Stimulated activated effector memory CD8-positive, alpha-beta T cell treated with anti-CD3 and anti-CD28 coated beads, Interleukin-12 subunit alpha, Interleukin-12 subunit beta, amount 100 ng/mL, for 72 hours (primary cell): ENCODE results near the gene MARS1.

Source experiments
- ATAC-seq: fragments of 150-1000 bp; cut with Tn5 transposase; 2 replicates; pipeline ENCODE4 v1.10.0; 2021
- DNase-seq, 2 donors: peaks; one replicate each; pipeline ENCODE4 v3.0.0; 2021 to 2022; ENCODE audit warnings: low spot score in 2 of 2
- H3K27ac Mint-ChIP-seq: one replicate; pipeline ENCODE4 v1.8.0; 2022; ENCODE audit warnings: mild to moderate bottlenecking, mixed read lengths
- H3K36me3 Mint-ChIP-seq: one replicate; pipeline ENCODE4 v1.8.0; 2022; ENCODE audit warnings: mild to moderate bottlenecking, mixed read lengths
- H3K4me1 Mint-ChIP-seq: one replicate; pipeline ENCODE4 v1.8.0; 2022; ENCODE audit warnings: mixed read lengths
- H3K4me3 Mint-ChIP-seq: one replicate; pipeline ENCODE4 v1.8.0; 2022; ENCODE audit warnings: mild to moderate bottlenecking, mixed read lengths
- H3K9me3 Mint-ChIP-seq: one replicate; pipeline ENCODE4 v1.8.0; 2022; ENCODE audit warnings: mixed read lengths

The MARS1 gene

GRCh38 chr12:57462912-57463253, 25.0 kb upstream of the MARS1 start:
- ATAC-seq: no peak
- Mint-ChIP-seq H3K4me1 (peaks cover 63% of the 10 kb centered on the region), H3K9me3 (no peaks in the 10 kb centered on the region), H3K36me3 (peaks cover 35% of the 10 kb centered on the region), H3K27ac (peak overlapping the region; percentile 73), H3K4me3 (peak overlapping the region; percentile 80)
- DNase-seq: no peak

DNA sequence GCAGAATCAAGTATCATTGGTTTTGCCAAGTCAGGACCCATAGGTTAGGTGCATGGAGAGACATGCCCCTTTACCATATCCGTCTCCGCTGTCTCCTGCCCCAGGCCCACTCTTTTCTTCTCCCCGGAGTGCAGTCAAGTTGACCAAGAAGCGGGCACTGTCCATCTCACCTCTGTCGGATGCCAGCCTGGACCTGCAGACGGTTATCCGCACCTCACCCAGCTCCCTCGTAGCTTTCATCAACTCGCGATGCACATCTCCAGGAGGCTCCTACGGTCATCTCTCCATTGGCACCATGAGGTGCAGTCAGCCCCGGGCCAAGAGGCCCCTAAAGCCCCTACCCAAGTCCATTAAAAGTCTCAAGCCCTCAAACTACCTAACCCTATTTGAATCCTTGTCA, 23.3 kb upstream of the MARS1 start:
- DNase-seq (no peak), ATAC-seq (no peak)
- no peaks in the 10 kb centered on the region for H3K9me3 Mint-ChIP-seq
- H3K4me1 Mint-ChIP-seq: peaks cover 59% of the 10 kb centered on the region
- peak overlapping the region; percentile 80 for H3K4me3 Mint-ChIP-seq
- H3K36me3 Mint-ChIP-seq: peaks cover 52% of the 10 kb centered on the region
- peak overlapping the region; percentile 59 for H3K27ac Mint-ChIP-seq

- Mint-ChIP-seq H3K4me1 (peaks cover 55% of the 10 kb centered on the region), H3K4me3 (peak overlapping the region; percentile 80), H3K9me3 (no peaks in the 10 kb centered on the region), H3K27ac (peak overlapping the region; percentile 59), H3K36me3 (peaks cover 58% of the 10 kb centered on the region)
- ATAC-seq: no peak
- no peak for DNase-seq
Measured at GRCh38 chr12:57465030-57465746, 22.7 kb upstream of the MARS1 start.

- H3K4me3 Mint-ChIP-seq: no peak overlapping the region
- peaks cover 58% of the 10 kb centered on the region for H3K36me3 Mint-ChIP-seq
- DNase-seq (no peak), ATAC-seq (no peak)
- H3K4me1 Mint-ChIP-seq: peaks cover 50% of the 10 kb centered on the region
- H3K9me3 Mint-ChIP-seq: no peaks in the 10 kb centered on the region
- H3K27ac Mint-ChIP-seq: no peak overlapping the region
Measured at GRCh38 chr12:57465747-57466505, 21.9 kb upstream of the MARS1 start.

GRCh38 chr12:57467212-57467874, 20.5 kb upstream of the MARS1 start:
- ATAC-seq (no peak), DNase-seq (no peak)
- peaks cover 71% of the 10 kb centered on the region for H3K36me3 Mint-ChIP-seq
- no peaks in the 10 kb centered on the region for H3K9me3 Mint-ChIP-seq
- no peak overlapping the region for H3K4me3 Mint-ChIP-seq
- peak overlapping the region; percentile 26 for H3K27ac Mint-ChIP-seq
- H3K4me1 Mint-ChIP-seq: peaks cover 48% of the 10 kb centered on the region

GRCh38 chr12:57467915-57468314, 20.0 kb upstream of the MARS1 start:
- no peaks in the 10 kb centered on the region for H3K9me3 Mint-ChIP-seq
- no peak for ATAC-seq
- no peak for DNase-seq
- peaks cover 71% of the 10 kb centered on the region for H3K36me3 Mint-ChIP-seq
- H3K4me1 Mint-ChIP-seq: peaks cover 47% of the 10 kb centered on the region
- H3K27ac Mint-ChIP-seq: peak overlapping the region; percentile 26
- H3K4me3 Mint-ChIP-seq: no peak overlapping the region

- DNase-seq (no peak), ATAC-seq (no peak)
- peaks cover 50% of the 10 kb centered on the region for H3K4me1 Mint-ChIP-seq
- no peak overlapping the region for H3K27ac Mint-ChIP-seq
- no peak overlapping the region for H3K4me3 Mint-ChIP-seq
- no peaks in the 10 kb centered on the region for H3K9me3 Mint-ChIP-seq
- H3K36me3 Mint-ChIP-seq: peaks cover 80% of the 10 kb centered on the region
Measured at GRCh38 chr12:57469296-57470164, 18.3 kb upstream of the MARS1 start.

DNA sequence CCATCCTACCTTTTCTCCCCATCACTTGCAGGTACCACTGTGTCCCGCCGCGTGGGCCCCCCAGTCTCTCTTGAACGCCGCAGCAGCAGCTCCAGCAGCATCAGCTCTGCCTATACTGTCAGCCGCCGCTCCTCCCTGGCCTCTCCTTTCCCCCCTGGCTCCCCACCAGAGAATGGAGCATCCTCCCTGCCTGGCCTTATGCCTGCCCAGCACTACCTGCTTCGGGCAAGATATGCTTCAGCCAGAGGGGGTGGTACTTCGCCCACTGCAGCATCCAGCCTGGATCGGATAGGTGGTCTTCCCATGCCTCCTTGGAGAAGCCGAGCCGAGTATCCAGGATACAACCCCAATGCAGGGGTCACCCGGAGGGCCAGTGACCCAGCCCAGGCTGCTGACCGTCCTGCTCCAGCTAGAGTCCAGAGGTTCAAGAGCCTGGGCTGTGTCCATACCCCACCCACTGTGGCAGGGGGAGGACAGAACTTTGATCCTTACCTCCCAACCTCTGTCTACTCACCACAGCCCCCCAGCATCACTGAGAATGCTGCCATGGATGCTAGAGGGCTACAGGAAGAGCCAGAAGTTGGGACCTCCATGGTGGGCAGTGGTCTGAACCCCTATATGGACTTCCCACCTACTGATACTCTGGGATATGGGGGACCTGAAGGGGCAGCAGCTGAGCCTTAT, 17.4 kb upstream of the MARS1 start:
- Mint-ChIP-seq H3K9me3 (no peaks in the 10 kb centered on the region), H3K36me3 (peaks cover 81% of the 10 kb centered on the region), H3K4me1 (peaks cover 50% of the 10 kb centered on the region), H3K27ac (peak overlapping the region; percentile 69), H3K4me3 (no peak overlapping the region)
- DNase-seq (no peak), ATAC-seq (no peak)

DNA sequence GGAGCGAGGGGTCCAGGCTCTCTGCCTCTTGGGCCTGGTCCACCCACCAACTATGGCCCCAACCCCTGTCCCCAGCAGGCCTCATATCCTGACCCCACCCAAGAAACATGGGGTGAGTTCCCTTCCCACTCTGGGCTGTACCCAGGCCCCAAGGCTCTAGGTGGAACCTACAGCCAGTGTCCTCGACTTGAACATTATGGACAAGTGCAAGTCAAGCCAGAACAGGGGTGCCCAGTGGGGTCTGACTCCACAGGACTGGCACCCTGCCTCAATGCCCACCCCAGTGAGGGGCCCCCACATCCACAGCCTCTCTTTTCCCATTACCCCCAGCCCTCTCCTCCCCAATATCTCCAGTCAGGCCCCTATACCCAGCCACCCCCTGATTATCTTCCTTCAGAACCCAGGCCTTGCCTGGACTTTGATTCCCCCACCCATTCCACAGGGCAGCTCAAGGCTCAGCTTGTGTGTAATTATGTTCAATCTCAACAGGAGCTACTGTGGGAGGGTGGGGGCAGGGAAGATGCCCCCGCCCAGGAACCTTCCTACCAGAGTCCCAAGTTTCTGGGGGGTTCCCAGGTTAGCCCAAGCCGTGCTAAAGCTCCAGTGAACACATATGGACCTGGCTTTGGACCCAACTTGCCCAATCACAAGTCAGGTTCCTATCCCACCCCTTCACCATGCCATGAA, 16.8 kb upstream of the MARS1 start:
- Mint-ChIP-seq H3K27ac (peak overlapping the region; percentile 69), H3K36me3 (peaks cover 83% of the 10 kb centered on the region), H3K4me3 (no peak overlapping the region)

DNA sequence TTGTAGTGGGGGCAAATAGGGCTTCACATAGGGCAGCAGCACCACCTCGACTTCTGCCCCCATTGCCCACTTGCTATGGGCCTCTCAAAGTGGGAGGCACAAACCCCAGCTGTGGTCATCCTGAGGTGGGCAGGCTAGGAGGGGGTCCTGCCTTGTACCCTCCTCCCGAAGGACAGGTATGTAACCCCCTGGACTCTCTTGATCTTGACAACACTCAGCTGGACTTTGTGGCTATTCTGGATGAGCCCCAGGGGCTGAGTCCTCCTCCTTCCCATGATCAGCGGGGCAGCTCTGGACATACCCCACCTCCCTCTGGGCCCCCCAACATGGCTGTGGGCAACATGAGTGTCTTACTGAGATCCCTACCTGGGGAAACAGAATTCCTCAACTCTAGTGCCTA, 16.2 kb upstream of the MARS1 start:
- DNase-seq (no peak), ATAC-seq (no peak)
- peak overlapping the region; percentile 69 for H3K27ac Mint-ChIP-seq
- H3K9me3 Mint-ChIP-seq: no peaks in the 10 kb centered on the region
- H3K4me1 Mint-ChIP-seq: peaks cover 57% of the 10 kb centered on the region
- H3K36me3 Mint-ChIP-seq: peaks cover 88% of the 10 kb centered on the region
- no peak overlapping the region for H3K4me3 Mint-ChIP-seq

More for the DNA sequence above, 16.8 kb upstream of the MARS1 start:
- Mint-ChIP-seq H3K9me3 (no peaks in the 10 kb centered on the region), H3K4me1 (peaks cover 52% of the 10 kb centered on the region)
- no peak for DNase-seq
- no peak for ATAC-seq

- Mint-ChIP-seq H3K4me3 (no peak overlapping the region), H3K36me3 (peaks cover 91% of the 10 kb centered on the region), H3K4me1 (peaks cover 65% of the 10 kb centered on the region), H3K27ac (peak overlapping the region; percentile 69), H3K9me3 (no peaks in the 10 kb centered on the region)
- ATAC-seq (no peak), DNase-seq (no peak)
Measured at GRCh38 chr12:57472391-57472790, 15.5 kb upstream of the MARS1 start.

- H3K4me3 Mint-ChIP-seq: no peak overlapping the region
- H3K27ac Mint-ChIP-seq: no peak overlapping the region
- ATAC-seq (no peak), DNase-seq (no peak)
- H3K4me1 Mint-ChIP-seq: peaks cover 65% of the 10 kb centered on the region
- no peaks in the 10 kb centered on the region for H3K9me3 Mint-ChIP-seq
- H3K36me3 Mint-ChIP-seq: peaks cover 91% of the 10 kb centered on the region
Measured at GRCh38 chr12:57473392-57473791, 14.5 kb upstream of the MARS1 start.

GRCh38 chr12:57473886-57474285, 14.0 kb upstream of the MARS1 start:
- peaks cover 91% of the 10 kb centered on the region for H3K36me3 Mint-ChIP-seq
- H3K4me3 Mint-ChIP-seq: peak overlapping the region; percentile 86
- H3K9me3 Mint-ChIP-seq: no peaks in the 10 kb centered on the region
- H3K27ac Mint-ChIP-seq: peak overlapping the region; percentile 13
- H3K4me1 Mint-ChIP-seq: peaks cover 68% of the 10 kb centered on the region
- DNase-seq: no peak
- no peak for ATAC-seq

GRCh38 chr12:57474430-57474829, 13.4 kb upstream of the MARS1 start:
- H3K4me3 Mint-ChIP-seq: peak overlapping the region; percentile 86
- DNase-seq (no peak), ATAC-seq (no peak)
- peak overlapping the region; percentile 13 for H3K27ac Mint-ChIP-seq
- H3K36me3 Mint-ChIP-seq: peaks cover 91% of the 10 kb centered on the region
- H3K9me3 Mint-ChIP-seq: no peaks in the 10 kb centered on the region
- H3K4me1 Mint-ChIP-seq: peaks cover 73% of the 10 kb centered on the region
